Measurements from ENCODE around the gene SLC25A22.

SLC25A22 gene

GRCh38 chr11:808427-809286 is 10.6 kb upstream of the SLC25A22 start:
- TF ChIP-seq CTCF (IDR thresholded peaks at IDR 0.05) = no peak

- no peak for TF ChIP-seq CTCF (IDR thresholded peaks at IDR 0.05)
Observed at GRCh38 chr11:804599-804964, 6.5 kb upstream of the SLC25A22 start.

GRCh38 chr11:803770-804598 is 5.9 kb upstream of the SLC25A22 start:
- no peak for TF ChIP-seq CTCF (IDR thresholded peaks at IDR 0.05)

GRCh38 chr11:803467-803742 is 5.3 kb upstream of the SLC25A22 start:
- no peak for TF ChIP-seq CTCF (IDR thresholded peaks at IDR 0.05)

GRCh38 chr11:802693-803466 is 4.8 kb upstream of the SLC25A22 start:
- no peak for TF ChIP-seq CTCF (IDR thresholded peaks at IDR 0.05)

- TF ChIP-seq CTCF (IDR thresholded peaks at IDR 0.05) = no peak
Observed at GRCh38 chr11:802018-802617, 4.0 kb upstream of the SLC25A22 start.

GRCh38 chr11:801097-801780 is 3.2 kb upstream of the SLC25A22 start:
- TF ChIP-seq CTCF (IDR thresholded peaks at IDR 0.05) = no peak
